Body of pancreas (tissue), 4 donors: ENCODE measurements around the gene METTL6.

Source experiments
- POLR2A ChIP-seq, 3 donors: fragments of 450-650 bp; IDR thresholded peaks; one replicate each; pipeline ENCODE4 v1.6.1; 2016; ENCODE audit warnings: antibody characterized with exemption in 3 of 3, mild to moderate bottlenecking in 2 of 3
- TF ChIP-seq, protein P1 (sequence below), 7 experiments: fragments of 450-650 bp in 4 of 7; fragments of 200-600 bp in 3 of 7; sonication (generic) in 3 of 7; IDR thresholded peaks; one replicate each; pipeline ENCODE4 v1.5.1; 2016 to 2019; ENCODE audit warnings: antibody characterized with exemption in 7 of 7

DNA sequence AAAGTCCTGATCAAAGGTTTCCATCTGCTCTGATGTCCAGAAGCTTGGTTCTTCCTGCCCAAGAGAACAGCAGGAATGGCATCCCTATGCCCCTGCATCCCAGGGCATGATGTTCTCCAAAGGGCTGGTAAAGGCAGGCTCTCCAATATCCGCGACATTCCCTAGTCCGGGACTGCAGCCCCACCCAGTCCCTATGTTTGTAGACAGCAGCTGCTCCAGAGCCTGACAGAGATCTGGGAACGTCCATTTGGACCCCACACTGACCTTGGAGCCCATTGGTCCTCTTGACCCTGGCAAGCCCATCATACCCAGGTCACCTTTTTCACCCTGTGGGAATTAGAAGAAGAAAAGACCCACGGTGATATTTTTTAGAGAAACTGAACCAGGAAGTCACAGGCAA lies 47.8 kb upstream of the METTL6 start:
- TF ChIP-seq, protein P1, sequence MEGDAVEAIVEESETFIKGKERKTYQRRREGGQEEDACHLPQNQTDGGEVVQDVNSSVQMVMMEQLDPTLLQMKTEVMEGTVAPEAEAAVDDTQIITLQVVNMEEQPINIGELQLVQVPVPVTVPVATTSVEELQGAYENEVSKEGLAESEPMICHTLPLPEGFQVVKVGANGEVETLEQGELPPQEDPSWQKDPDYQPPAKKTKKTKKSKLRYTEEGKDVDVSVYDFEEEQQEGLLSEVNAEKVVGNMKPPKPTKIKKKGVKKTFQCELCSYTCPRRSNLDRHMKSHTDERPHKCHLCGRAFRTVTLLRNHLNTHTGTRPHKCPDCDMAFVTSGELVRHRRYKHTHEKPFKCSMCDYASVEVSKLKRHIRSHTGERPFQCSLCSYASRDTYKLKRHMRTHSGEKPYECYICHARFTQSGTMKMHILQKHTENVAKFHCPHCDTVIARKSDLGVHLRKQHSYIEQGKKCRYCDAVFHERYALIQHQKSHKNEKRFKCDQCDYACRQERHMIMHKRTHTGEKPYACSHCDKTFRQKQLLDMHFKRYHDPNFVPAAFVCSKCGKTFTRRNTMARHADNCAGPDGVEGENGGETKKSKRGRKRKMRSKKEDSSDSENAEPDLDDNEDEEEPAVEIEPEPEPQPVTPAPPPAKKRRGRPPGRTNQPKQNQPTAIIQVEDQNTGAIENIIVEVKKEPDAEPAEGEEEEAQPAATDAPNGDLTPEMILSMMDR (IDR thresholded peaks at IDR 0.05), result no peak
- TF ChIP-seq POLR2A (IDR thresholded peaks at IDR 0.05), result no peak
